HCT116 (cell line): ENCODE measurements around the gene IRF8. TPM values are rescaled to one million over a fixed set of nuclear protein-coding genes. Genes with fewer than 3 reads are reported as not detected.

Experiments used
- ATAC-seq: fragments of 200-7000 bp; cut with Tn5 transposase; 2 replicates; pipeline ENCODE4 v1.9.1; 2020; ENCODE audit warnings: mild to moderate bottlenecking, moderate library complexity
- BruUV-seq: library from RNA; stranded (reverse); fragments of 400-500 nt; replicated peaks from 2 replicates; lab custom pipeline; 2021; lab: Mats Ljungman, UMichigan
- CTCF ChIA-PET: fragments of 300-600 bp; sonication (Branson Sonifier 250); formaldehyde crosslinking; loops from one replicate; lab custom pipeline; 2021; ENCODE audit warnings: antibody characterized with exemption; lab: Charles Lee
- POLR2A ChIA-PET: fragments of 300-600, 350-600 bp; sonication (Branson Sonifier 250); formaldehyde crosslinking; loops from one replicate; lab custom pipeline; 2021; ENCODE audit warnings: antibody characterized with exemption; lab: Charles Lee
- RAD21 ChIA-PET, 2 experiments: fragments of 300-600 bp; sonication (Branson Sonifier 250); formaldehyde crosslinking; loops; one replicate each; lab custom pipeline; 2023; ENCODE audit warnings: low total read pairs in 2 of 2; ENCODE audit not compliant: uncharacterized antibody in 2 of 2, unreplicated experiment in 2 of 2, low non-redundant PET in 1 of 2; lab: Charles Lee
- DNase-seq: peaks from one replicate; pipeline ENCODE4 v3.0.0-alpha.2; 2010; ENCODE audit warnings: low read depth, low spot score
- H2AFZ ChIP-seq: fragments of 200-600 bp; shearing (Covaris generic), sonication (generic); 2 replicates; pipeline ENCODE4 v1.6.1; 2017; ENCODE audit warnings: low read depth, mixed run types, mixed read lengths, antibody characterized with exemption, low read length; ENCODE audit not compliant: poor library complexity, severe bottlenecking
- H3K27ac ChIP-seq: 2 replicates; pipeline ENCODE4 v1.5.1; 2012; ENCODE audit warnings: low read depth, low read length
- H3K27me3 ChIP-seq: fragments of 200-600 bp; sonication (generic); 2 replicates; pipeline ENCODE4 v1.6.1; 2016; ENCODE audit warnings: mixed run types, low read length, mixed read lengths; ENCODE audit not compliant: insufficient read depth
- H3K36me3 ChIP-seq, 2 experiments: fragments of 200-500 bp in 1 of 2; fragments of 200-600 bp in 1 of 2; sonication (Bioruptor generic) in 1 of 2; sonication (generic) in 1 of 2; 2 replicates each; pipeline versions ENCODE4 v1.5.1 to v1.6.1; 2014 to 2016; ENCODE audit warnings: low read length in 2 of 2, inconsistent platforms in 1 of 2, mixed read lengths in 1 of 2, mixed run types in 1 of 2; ENCODE audit not compliant: insufficient read depth in 2 of 2, control insufficient read depth in 1 of 2
- H3K4me1 ChIP-seq, 2 experiments: fragments of 200-600 bp in 1 of 2; sonication (generic) in 1 of 2; 2 replicates each; pipeline versions ENCODE4 v1.5.1 to v1.6.1; 2012 to 2017; ENCODE audit warnings: low read length in 2 of 2, inconsistent platforms in 1 of 2, mild to moderate bottlenecking in 1 of 2, mixed read lengths in 1 of 2, mixed run types in 1 of 2, moderate library complexity in 1 of 2; ENCODE audit not compliant: insufficient read depth in 2 of 2, control insufficient read depth in 1 of 2
- H3K4me2 ChIP-seq: fragments of 200-600 bp; sonication (generic); 2 replicates; pipeline ENCODE4 v1.6.1; 2017; ENCODE audit warnings: mixed run types, low read length, mixed read lengths
- H3K4me3 ChIP-seq, 2 experiments: fragments of 200-600 bp in 1 of 2; sonication (generic) in 1 of 2; replicated peaks in 1 of 2; 2 replicates each; pipeline ENCODE4 v1.5.1; 2011 to 2016; ENCODE audit warnings: low read length in 2 of 2, control low read depth in 1 of 2, low read depth in 1 of 2, mild to moderate bottlenecking in 1 of 2, mixed read lengths in 1 of 2, mixed run types in 1 of 2
- H3K79me2 ChIP-seq: fragments of 200-600 bp; sonication (generic); 2 replicates; pipeline ENCODE4 v1.6.1; 2017; ENCODE audit warnings: mild to moderate bottlenecking, mixed run types, low read length, moderate library complexity, mixed read lengths; ENCODE audit not compliant: insufficient read depth
- H3K9ac ChIP-seq: fragments of 200-600 bp; sonication (generic); 2 replicates; pipeline ENCODE4 v1.6.1; 2016; ENCODE audit warnings: low read length, mixed read lengths
- H3K9me2 ChIP-seq: fragments of 200-600 bp; sonication (generic), shearing (Covaris generic); 2 replicates; pipeline ENCODE4 v1.6.1; 2017; ENCODE audit warnings: mixed run types, mild to moderate bottlenecking, moderate library complexity; ENCODE audit not compliant: insufficient read depth
- H3K9me3 ChIP-seq, 2 experiments: fragments of 200-500 bp in 1 of 2; fragments of 200-600 bp in 1 of 2; sonication (Bioruptor generic) in 1 of 2; sonication (generic) in 1 of 2; 2 replicates each; pipeline ENCODE4 v1.6.1; 2014 to 2017; ENCODE audit warnings: low read length in 2 of 2, mixed read lengths in 2 of 2, inconsistent platforms in 1 of 2, low read depth in 1 of 2, mild to moderate bottlenecking in 1 of 2, mixed run types in 1 of 2, moderate library complexity in 1 of 2; ENCODE audit not compliant: control insufficient read depth in 1 of 2, insufficient read depth in 1 of 2
- H4K20me1 ChIP-seq: fragments of 200-600 bp; sonication (generic), shearing (Covaris generic); 2 replicates; pipeline ENCODE4 v1.6.1; 2017; ENCODE audit warnings: mixed run types, mild to moderate bottlenecking, moderate library complexity; ENCODE audit not compliant: insufficient read depth
- CBX3 ChIP-seq: IDR thresholded peaks from 2 replicates; pipeline ENCODE4 v1.6.1; 2012; ENCODE audit warnings: low read depth
- CTCF ChIP-seq, 3 experiments: fragments of 200-600 bp in 1 of 3; sonication (generic) in 1 of 3; IDR thresholded peaks in 2 of 3; conservative IDR thresholded peaks in 1 of 3; 2 replicates each; pipeline ENCODE4 v1.5.1; 2012 to 2017; ENCODE audit warnings: low read depth in 2 of 3, low read length in 2 of 3, antibody characterized with exemption in 1 of 3, borderline replicate concordance in 1 of 3, control low read depth in 1 of 3, mild to moderate bottlenecking in 1 of 3, mixed read lengths in 1 of 3, mixed run types in 1 of 3, moderate library complexity in 1 of 3; ENCODE audit not compliant: insufficient read depth in 1 of 3
- EGR1 ChIP-seq: IDR thresholded peaks from 2 replicates; pipeline ENCODE4 v1.6.1; 2012; ENCODE audit warnings: low read depth
- EZH2 ChIP-seq: fragments of 200-600 bp; sonication (generic); IDR thresholded peaks from 2 replicates; pipeline ENCODE4 v1.6.1; 2017; ENCODE audit warnings: antibody characterized with exemption, mixed run types
- FOSL1 ChIP-seq: IDR thresholded peaks from 2 replicates; pipeline ENCODE4 v1.6.1; 2012; ENCODE audit warnings: low read depth
- MAX ChIP-seq: IDR thresholded peaks from 2 replicates; pipeline ENCODE4 v1.6.1; 2012
- POLR2A ChIP-seq: IDR thresholded peaks from 2 replicates; pipeline ENCODE4 v1.7.0; 2011; ENCODE audit warnings: borderline replicate concordance; ENCODE audit not compliant: insufficient read depth, insufficient read length; ENCODE audit errors: extremely low read depth
- POLR2AphosphoS5 ChIP-seq: IDR thresholded peaks from 2 replicates; pipeline ENCODE4 v1.6.1; 2011; ENCODE audit warnings: mild to moderate bottlenecking, low read depth, low read length, moderate library complexity
- RAD21 ChIP-seq: IDR thresholded peaks from 2 replicates; pipeline ENCODE4 v1.6.1; 2012; ENCODE audit warnings: low read depth, mild to moderate bottlenecking
- SIN3A ChIP-seq: IDR thresholded peaks from 2 replicates; pipeline ENCODE4 v1.6.1; 2012; ENCODE audit warnings: low read depth
- TCF7L2 ChIP-seq: IDR thresholded peaks from 2 replicates; pipeline ENCODE4 v1.7.0; 2011; ENCODE audit warnings: borderline replicate concordance, inconsistent platforms; ENCODE audit not compliant: insufficient read depth, insufficient read length; ENCODE audit errors: extremely low read depth
- ZBTB33 ChIP-seq: IDR thresholded peaks from 2 replicates; pipeline ENCODE4 v1.6.1; 2011; ENCODE audit warnings: mild to moderate bottlenecking, low read length, moderate library complexity; ENCODE audit not compliant: insufficient replicate concordance; ENCODE audit errors: extremely low read depth
- ZNF274 ChIP-seq: fragments of 200-500 bp; sonication (Bioruptor generic); IDR thresholded peaks from 2 replicates; pipeline ENCODE4 v1.6.1; 2014; ENCODE audit warnings: mild to moderate bottlenecking, low read depth, low read length, inconsistent platforms
- intact Hi-C: fragments of 100-400 bp; cut with micrococcal nuclease; formaldehyde crosslinking; loops from 2 replicates; pipeline ENCODE4 v1.10.0; 2022
- total RNA-seq: library from RNA; stranded (reverse); gene quantifications from one replicate; pipeline ENCODE4 v1.2.1, GENCODE V29; 2021; ENCODE audit not compliant: unreplicated experiment

The IRF8 gene
- total RNA-seq, 1 experiment from 2014 or later: 0.61 TPM

GRCh38 chr16:85917012-85917411 lies 18.1 kb downstream of the IRF8 start:
- Histone ChIP-seq H3K4me3 (no peak overlapping the region), H3K27me3 (peaks cover 7% of the 10 kb centered on the region), H3K9ac (no peak overlapping the region), H3K9me2 (no peaks in the 10 kb centered on the region), H3K27ac (no peak overlapping the region), H3K4me2 (no peak overlapping the region), H3K4me1 (no peaks in the 10 kb centered on the region), H2AFZ (no peak overlapping the region), H3K36me3 (no peaks in the 10 kb centered on the region), H3K9me3 (no peaks in the 10 kb centered on the region), H4K20me1 (no peaks in the 10 kb centered on the region), H3K79me2 (no peaks in the 10 kb centered on the region)
- POLR2A ChIA-PET: no interaction called here
- TF ChIP-seq EGR1 (no peak), CBX3 (0 out of 2 replicates have a peak, but pooled peaks have one; percentile 46), CTCF (IDR thresholded peaks at IDR 0.05 in 2 of 3, conservative IDR thresholded peaks at IDR 0.05 in 1 of 3; ENCODE audit: borderline replicate concordance in 1 of 3, insufficient read depth in 1 of 3, low read depth in 2 of 3, low read length in 2 of 3) (peak in 2 of 3 experiments; percentile 62 to 76; a peak in 4 of 6 replicates), SIN3A (no peak), TCF7L2 (no peak), POLR2A (no peak), RAD21 (no peak)
- DNase-seq: no peak
- no TSS peak for BruUV-seq
- RAD21 ChIA-PET: no interaction called here
- peak; percentile 64 for ATAC-seq
- CTCF ChIA-PET: no interaction called here
- intact Hi-C loops: no loop called here

GRCh38 chr16:85917959-85918358 lies 19.0 kb downstream of the IRF8 start:
- intact Hi-C loops: no loop called here
- Histone ChIP-seq H3K4me1 (no peaks in the 10 kb centered on the region), H3K27ac (no peak overlapping the region), H3K79me2 (no peaks in the 10 kb centered on the region), H2AFZ (no peak overlapping the region), H4K20me1 (no peaks in the 10 kb centered on the region), H3K9ac (no peak overlapping the region), H3K36me3 (no peaks in the 10 kb centered on the region), H3K4me2 (no peak overlapping the region), H3K9me3 (no peaks in the 10 kb centered on the region), H3K27me3 (peaks cover 13% of the 10 kb centered on the region), H3K4me3 (no peak overlapping the region), H3K9me2 (no peaks in the 10 kb centered on the region)
- TF ChIP-seq POLR2AphosphoS5 (no peak), ZNF274 (no peak), FOSL1 (no peak), MAX (no peak), ZBTB33 (no peak), EZH2 (no peak)
- DNase-seq (no peak), ATAC-seq (no peak)
- POLR2A ChIA-PET: no interaction called here
- RAD21 ChIA-PET: no interaction called here
- CTCF ChIA-PET: no interaction called here
- BruUV-seq: no TSS peak
